ENCODE measurements around the gene VPS51.

- TF ChIP-seq CTCF (conservative IDR thresholded peaks at IDR 0.05; ENCODE audit: low read depth in 2 of 2): no peak
- no peak for TF ChIP-seq EZH2phosphoT487 (IDR thresholded peaks at IDR 0.05; ENCODE audit: unreplicated experiment)
- TF ChIP-seq EZH2 (IDR thresholded peaks at IDR 0.05; ENCODE audit: low read depth, unreplicated experiment): no peak
- no peak for TF ChIP-seq ZNF331 (CRISPR knock-in tag; IDR thresholded peaks at IDR 0.05; ENCODE audit: low read depth)
- TF ChIP-seq POLR2AphosphoS5 (IDR thresholded peaks at IDR 0.05; ENCODE audit: low read depth): no peak
- TF ChIP-seq CREB1 (CRISPR knock-in tag; IDR thresholded peaks at IDR 0.05; ENCODE audit: low read depth): no peak
- TF ChIP-seq NANOG (IDR thresholded peaks at IDR 0.05; ENCODE audit: borderline replicate concordance): no peak
- no peak for TF ChIP-seq REST (IDR thresholded peaks at IDR 0.05; ENCODE audit: unreplicated experiment)
- no peak for TF ChIP-seq ETS1 (IDR thresholded peaks at IDR 0.05)
Measured at GRCh38 chr11:65136515-65137096, 40.6 kb downstream of the VPS51 start.
